GM19351 (cell line): ENCODE results near the gene PLGRKT.
"Not testable (repeated sequence)": the region's sequence is repeated elsewhere in the genome, so short reads cannot be mapped to it uniquely, and the experiment has no call there.

ENCODE experiments used
- ATAC-seq: cut with Tn5 transposase; IDR thresholded peaks from one replicate; pipeline ENCODE4 v1.9.1; 2021; ENCODE audit warnings: mild to moderate bottlenecking, moderate library complexity; ENCODE audit not compliant: unreplicated experiment

Gene PLGRKT

GRCh38 chr9:5321601-5322000, 116.1 kb downstream of the PLGRKT start:
- not testable (repeated sequence) for ATAC-seq

GRCh38 chr9:5321058-5321457, 116.7 kb downstream of the PLGRKT start:
- no peak for ATAC-seq

GRCh38 chr9:5316406-5316805, 121.3 kb downstream of the PLGRKT start:
- not testable (repeated sequence) for ATAC-seq

- no peak for ATAC-seq
Observed at GRCh38 chr9:5315187-5315923, 122.4 kb downstream of the PLGRKT start.

GRCh38 chr9:5310851-5311250, 126.9 kb downstream of the PLGRKT start:
- no peak for ATAC-seq
